Measurements from ENCODE around the gene MAP4K2.

MAP4K2 gene

DNA sequence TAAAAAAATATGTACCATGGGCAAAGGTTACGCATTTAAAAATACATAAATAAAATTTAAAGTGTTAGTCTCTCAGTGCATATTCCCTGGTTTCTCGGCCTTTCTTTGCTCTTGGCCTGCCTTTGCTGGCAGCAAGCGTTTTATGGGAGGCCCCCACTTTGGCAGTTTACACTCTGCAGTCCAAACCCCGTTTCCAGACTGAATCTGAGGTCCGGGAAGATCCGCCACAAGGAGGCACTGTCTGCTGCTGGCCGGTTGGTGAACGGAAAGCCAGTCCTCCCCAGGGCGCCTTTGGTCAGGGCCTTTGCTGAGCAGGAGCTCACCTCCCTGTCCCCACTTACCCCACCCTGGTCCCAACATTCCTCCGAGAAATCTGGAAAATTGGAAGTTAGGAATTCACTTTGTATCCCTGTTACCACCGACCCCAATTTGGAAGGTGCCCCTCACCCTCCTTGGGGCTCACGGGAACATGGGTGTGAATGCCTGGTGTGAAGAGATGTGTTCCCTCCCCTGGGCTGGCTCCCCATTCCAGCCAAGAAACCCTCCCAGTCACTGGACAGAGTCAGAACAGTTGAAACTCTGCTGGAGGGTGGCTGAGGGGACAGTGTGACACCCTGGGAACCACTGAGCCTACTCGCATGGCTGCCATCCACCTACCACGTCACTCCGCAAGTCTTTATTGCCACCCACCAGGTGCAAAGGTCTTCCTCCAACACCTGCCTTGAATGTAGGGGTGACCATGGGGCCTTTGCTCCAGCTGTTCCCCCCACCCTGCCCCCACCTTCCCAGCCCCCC lies 15.3 kb downstream of the MAP4K2 start:
- H3K4me3 ChIP-seq (ENCODE audit: low read depth, low read length): no peak overlapping the region
- in situ Hi-C loops (cut with HindIII; ENCODE audit: low sequenced_read_pairs): no loop called here
- DNase-seq (ENCODE audit: low read depth): no peak
- peak; percentile 91 for TF ChIP-seq CTCF (IDR thresholded peaks at IDR 0.05; ENCODE audit: low read depth, low read length, missing control alignments)

GRCh38 chr11:64786308-64786707 lies 16.7 kb downstream of the MAP4K2 start:
- TF ChIP-seq CTCF (IDR thresholded peaks at IDR 0.05; ENCODE audit: low read depth, low read length, missing control alignments): no peak
- no peak for DNase-seq (ENCODE audit: low read depth)
- in situ Hi-C loops (cut with HindIII; ENCODE audit: low sequenced_read_pairs): no loop called here
- no peak overlapping the region for H3K4me3 ChIP-seq (ENCODE audit: low read depth, low read length)

DNA sequence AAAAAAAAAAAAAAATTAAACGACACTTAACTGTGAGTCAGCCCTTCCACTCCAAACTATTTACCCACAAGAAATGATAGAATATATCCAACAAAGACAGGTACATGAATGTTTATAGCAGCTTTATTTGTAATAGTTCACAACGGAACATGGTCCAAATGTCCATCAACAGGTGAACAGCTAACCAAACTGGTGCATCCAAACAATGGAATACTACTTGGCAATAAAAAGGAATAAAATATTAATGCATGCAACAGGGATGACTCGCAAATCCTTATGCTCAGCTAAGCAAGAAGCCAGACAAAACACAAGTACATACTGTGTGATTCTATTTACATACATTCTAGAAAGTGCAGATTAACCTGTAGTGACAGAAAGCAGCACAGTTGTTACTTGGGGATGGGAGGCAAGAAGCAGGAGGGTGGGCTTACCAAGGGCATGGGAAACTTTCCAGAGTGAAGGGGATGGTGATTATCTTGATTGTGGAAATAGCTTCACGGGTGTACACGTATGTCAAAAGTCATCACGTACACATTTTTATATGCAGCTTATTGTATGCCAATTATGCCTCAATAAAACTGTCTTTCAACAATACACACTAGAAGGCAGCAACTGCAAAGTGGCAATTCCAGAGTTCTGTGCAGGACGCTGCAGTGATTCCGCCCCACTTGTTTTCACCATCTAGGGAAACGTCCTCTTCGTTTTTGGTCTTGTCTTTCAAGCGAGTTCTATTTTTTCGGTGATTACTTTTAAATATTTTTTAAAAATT lies 18.0 kb downstream of the MAP4K2 start:
- no peak overlapping the region for H3K4me3 ChIP-seq (ENCODE audit: low read depth, low read length)
- no peak for TF ChIP-seq CTCF (IDR thresholded peaks at IDR 0.05; ENCODE audit: low read depth, low read length, missing control alignments)
- in situ Hi-C loops (cut with HindIII; ENCODE audit: low sequenced_read_pairs): no loop called here
- no peak for DNase-seq (ENCODE audit: low read depth)

- H3K4me3 ChIP-seq (ENCODE audit: low read depth, low read length): peak within 1 kb of the TSS; percentile 64
- DNase-seq (ENCODE audit: low read depth): peak; percentile 100
- no peak for TF ChIP-seq CTCF (IDR thresholded peaks at IDR 0.05; ENCODE audit: low read depth, low read length, missing control alignments)
- in situ Hi-C loops (cut with HindIII; ENCODE audit: low sequenced_read_pairs): loop anchor here (10.0 kb wide), 1 partner anchor 64 kb away; no protein-coding TSS in a partner anchor
Observed at GRCh38 chr11:64778473-64779298, 24.3 kb downstream of the MAP4K2 start, which contains the start of gene SF1. TSS of gene SF1 (minus strand) at chr11:64778542. CDS start at chr11:64778392, 150 bp downstream.

GRCh38 chr11:64778223-64778472 lies 24.9 kb downstream of the MAP4K2 start:
- DNase-seq (ENCODE audit: low read depth): no peak
- in situ Hi-C loops (cut with HindIII; ENCODE audit: low sequenced_read_pairs): loop anchor here (10.0 kb wide), 1 partner anchor 63 kb away; no protein-coding TSS in a partner anchor
- H3K4me3 ChIP-seq (ENCODE audit: low read depth, low read length): peak overlapping the region; percentile 64
- no peak for TF ChIP-seq CTCF (IDR thresholded peaks at IDR 0.05; ENCODE audit: low read depth, low read length, missing control alignments)
